ENCODE measurements around the gene TTC8.
"Not testable (repeated sequence)": the region's sequence is repeated elsewhere in the genome, so short reads cannot be mapped to it uniquely, and the experiment has no call there.

Gene TTC8

GRCh38 chr14:88804477-88804876 is 20.0 kb upstream of the TTC8 start:
- no peak overlapping the region for H3K27ac ChIP-seq
- TF ChIP-seq ZFX (IDR thresholded peaks at IDR 0.05) (no peak), CTCF (conservative IDR thresholded peaks at IDR 0.05) (no peak)

- no peak overlapping the region for H3K27ac ChIP-seq
- TF ChIP-seq ZFX (IDR thresholded peaks at IDR 0.05) = no peak
- TF ChIP-seq CTCF (conservative IDR thresholded peaks at IDR 0.05) = no peak
Observed at GRCh38 chr14:88808359-88808758, 16.1 kb upstream of the TTC8 start.

GRCh38 chr14:88815980-88816379 is 8.5 kb upstream of the TTC8 start:
- no peak overlapping the region for H3K27ac ChIP-seq
- TF ChIP-seq ZFX (IDR thresholded peaks at IDR 0.05) (no peak), CTCF (conservative IDR thresholded peaks at IDR 0.05) (no peak)

- no peak for TF ChIP-seq CTCF (conservative IDR thresholded peaks at IDR 0.05)
- no peak for TF ChIP-seq ZFX (IDR thresholded peaks at IDR 0.05)
- no peak overlapping the region for H3K27ac ChIP-seq
Observed at GRCh38 chr14:88818018-88818417, 6.4 kb upstream of the TTC8 start.

- H3K27ac ChIP-seq = not testable (repeated sequence)
Observed at GRCh38 chr14:88819674-88820073, 4.8 kb upstream of the TTC8 start.

- TF ChIP-seq CTCF (conservative IDR thresholded peaks at IDR 0.05) (no peak), ZFX (IDR thresholded peaks at IDR 0.05) (no peak)
- no peak overlapping the region; the same call in 1 of the 2 replicates for H3K27ac ChIP-seq
Observed at GRCh38 chr14:88821378-88821777, 3.1 kb upstream of the TTC8 start.

- TF ChIP-seq CTCF (conservative IDR thresholded peaks at IDR 0.05) (no peak), ZFX (IDR thresholded peaks at IDR 0.05) (no peak)
- no peak overlapping the region; the same call in 1 of the 2 replicates for H3K27ac ChIP-seq
Observed at GRCh38 chr14:88821888-88822287, 2.6 kb upstream of the TTC8 start.

GRCh38 chr14:88823968-88824313 is 510 bp upstream of the TTC8 start:
- no peak for TF ChIP-seq ZFX (IDR thresholded peaks at IDR 0.05)
- no peak for TF ChIP-seq CTCF (conservative IDR thresholded peaks at IDR 0.05)
- peak overlapping the region; percentile 85 for H3K27ac ChIP-seq

All from C4-2B (cell line).